HG03378 (cell line): Measurements from ENCODE around the gene CDKL4.
"Not testable (repeated sequence)": the region's sequence is repeated elsewhere in the genome, so short reads cannot be mapped to it uniquely, and the experiment has no call there.

Source experiments
- ATAC-seq: cut with Tn5 transposase; IDR thresholded peaks from one replicate; pipeline ENCODE4 v1.9.1; 2021; ENCODE audit warnings: mild to moderate bottlenecking, moderate library complexity; ENCODE audit not compliant: unreplicated experiment

CDKL4 gene

GRCh38 chr2:39144416-39144815, 99.4 kb downstream of the CDKL4 start:
- ATAC-seq, result no peak

- no peak for ATAC-seq
These were observed 100.7 kb downstream of the CDKL4 start for GRCh38 chr2:39142904-39143605.

GRCh38 chr2:39141334-39142271, 102.2 kb downstream of the CDKL4 start:
- ATAC-seq, result no peak

GRCh38 chr2:39140948-39141333, 102.8 kb downstream of the CDKL4 start:
- ATAC-seq, result not testable (repeated sequence)

GRCh38 chr2:39140322-39140847, 103.4 kb downstream of the CDKL4 start:
- no peak for ATAC-seq

- ATAC-seq, result no peak
These were observed 104.1 kb downstream of the CDKL4 start for GRCh38 chr2:39139511-39140237.

GRCh38 chr2:39138837-39139211, 104.9 kb downstream of the CDKL4 start:
- no peak for ATAC-seq

- ATAC-seq, result not testable (repeated sequence)
These were observed 105.5 kb downstream of the CDKL4 start for GRCh38 chr2:39138187-39138836.

- no peak for ATAC-seq
These were observed 107.0 kb downstream of the CDKL4 start for GRCh38 chr2:39136799-39137198.

GRCh38 chr2:39135690-39136259, 108.0 kb downstream of the CDKL4 start:
- ATAC-seq, result no peak

GRCh38 chr2:39133215-39133851, 110.4 kb downstream of the CDKL4 start:
- ATAC-seq, result no peak

- ATAC-seq, result peak; percentile 65
These were observed 114.8 kb downstream of the CDKL4 start for GRCh38 chr2:39128919-39129391.

- peak; percentile 56 for ATAC-seq
These were observed 115.8 kb downstream of the CDKL4 start for GRCh38 chr2:39127973-39128372.
